Activated T-cell treated with anti-CD3 and anti-CD28 coated beads, Interleukin-2, amount 50 U/mL, for 72 hours (primary cell): ENCODE measurements around the gene TMC4. TPM values are rescaled to one million over a fixed set of nuclear protein-coding genes. Genes with fewer than 3 reads are reported as not detected.

ENCODE experiments used
- ATAC-seq, 2 donors: fragments of 150-1000 bp; cut with Tn5 transposase; replicated peaks in 1 of 2; 2 replicates each; pipeline ENCODE4 v1.10.0; 2021; ENCODE audit warnings: moderate library complexity in 2 of 2, mild to moderate bottlenecking in 1 of 2
- DNase-seq, 2 donors: peaks; one replicate each; pipeline ENCODE4 v3.0.0; 2021 to 2022; ENCODE audit warnings: mixed read lengths in 1 of 2
- H3K27ac Mint-ChIP-seq: one replicate; pipeline ENCODE4 v1.8.0; 2022; ENCODE audit warnings: mild to moderate bottlenecking, moderate library complexity, mixed read lengths
- H3K27me3 Mint-ChIP-seq: one replicate; pipeline ENCODE4 v1.8.0; 2022; ENCODE audit warnings: low read depth, mixed read lengths
- H3K36me3 Mint-ChIP-seq, 2 donors: one replicate each; pipeline ENCODE4 v1.8.0; 2022; ENCODE audit warnings: mixed read lengths in 2 of 2, mild to moderate bottlenecking in 1 of 2; ENCODE audit not compliant: insufficient read depth in 2 of 2
- H3K4me1 Mint-ChIP-seq: one replicate; pipeline ENCODE4 v1.8.0; 2022; ENCODE audit warnings: low read depth, mixed read lengths
- H3K4me3 Mint-ChIP-seq, 2 donors: one replicate each; pipeline ENCODE4 v1.8.0; 2022; ENCODE audit warnings: mild to moderate bottlenecking in 2 of 2, mixed read lengths in 2 of 2, moderate library complexity in 2 of 2
- H3K9me3 Mint-ChIP-seq, 2 donors: one replicate each; pipeline ENCODE4 v1.8.0; 2022; ENCODE audit warnings: mixed read lengths in 2 of 2
- total RNA-seq, 2 donors: library from RNA; stranded (reverse); gene quantifications; one replicate each; pipeline ENCODE4 v1.2.3, GENCODE V29; 2022

Gene TMC4
- total RNA-seq, 2 donors from 2014 or later = 0.24 to 0.63 TPM

GRCh38 chr19:54164369-54165068 is 8.4 kb downstream of the TMC4 start:
- peaks cover 21% of the 10 kb centered on the region for H3K27me3 Mint-ChIP-seq
- DNase-seq (peak; percentile 65 to 81), ATAC-seq (peak in 1 of 2 donors; percentile 6)
- peaks cover 53% of the 10 kb centered on the region for H3K4me1 Mint-ChIP-seq
- H3K27ac Mint-ChIP-seq = no peak overlapping the region
- peaks cover 0 to 3% of the 10 kb centered on the region in 2 donors for H3K36me3 Mint-ChIP-seq
- peak overlapping the region; percentile 72 to 75 for H3K4me3 Mint-ChIP-seq
- H3K9me3 Mint-ChIP-seq = no peaks in the 10 kb centered on the region

- DNase-seq (no peak), ATAC-seq (no peak)
- Mint-ChIP-seq H3K4me1 (peaks cover 59% of the 10 kb centered on the region), H3K27ac (no peak overlapping the region), H3K4me3 (peak overlapping the region; percentile 93 to 98), H3K9me3 (no peaks in the 10 kb centered on the region), H3K27me3 (peaks cover 21% of the 10 kb centered on the region), H3K36me3 (peaks cover 2 to 6% of the 10 kb centered on the region in 2 donors)
These were observed 10.1 kb downstream of the TMC4 start for GRCh38 chr19:54162884-54163283.

GRCh38 chr19:54162241-54162805 is 10.6 kb downstream of the TMC4 start:
- Mint-ChIP-seq H3K9me3 (no peaks in the 10 kb centered on the region), H3K36me3 (peaks cover 2 to 6% of the 10 kb centered on the region in 2 donors), H3K4me3 (peak overlapping the region; percentile 93 to 98), H3K27ac (no peak overlapping the region), H3K4me1 (peaks cover 62% of the 10 kb centered on the region), H3K27me3 (peaks cover 21% of the 10 kb centered on the region)
- DNase-seq (peak; percentile 85 to 89), ATAC-seq (peak; percentile 35 to 39)

GRCh38 chr19:54160854-54161253 is 12.1 kb downstream of the TMC4 start:
- DNase-seq (no peak), ATAC-seq (no peak)
- H3K4me1 Mint-ChIP-seq = peaks cover 62% of the 10 kb centered on the region
- H3K9me3 Mint-ChIP-seq = no peaks in the 10 kb centered on the region
- peaks cover 2 to 12% of the 10 kb centered on the region in 2 donors for H3K36me3 Mint-ChIP-seq
- H3K27ac Mint-ChIP-seq = no peak overlapping the region
- peaks cover 19% of the 10 kb centered on the region for H3K27me3 Mint-ChIP-seq
- H3K4me3 Mint-ChIP-seq = peak overlapping the region; percentile 90 to 98

- Mint-ChIP-seq H3K27ac (peak overlapping the region; percentile 95), H3K9me3 (no peaks in the 10 kb centered on the region), H3K27me3 (peaks cover 14% of the 10 kb centered on the region), H3K4me3 (peak overlapping the region; percentile 90 to 98), H3K36me3 (peaks cover 2 to 12% of the 10 kb centered on the region in 2 donors), H3K4me1 (peaks cover 61% of the 10 kb centered on the region)
- ATAC-seq = peak in 1 of 2 donors; percentile 0
- DNase-seq = no peak
These were observed 12.7 kb downstream of the TMC4 start for GRCh38 chr19:54160182-54160811.

- Mint-ChIP-seq H3K4me1 (peaks cover 61% of the 10 kb centered on the region), H3K36me3 (peaks cover 4 to 18% of the 10 kb centered on the region in 2 donors), H3K4me3 (peak within 1 kb of the TSS; percentile 90 to 98), H3K27me3 (peaks cover 8% of the 10 kb centered on the region), H3K9me3 (no peaks in the 10 kb centered on the region), H3K27ac (peak within 1 kb of the TSS; percentile 95)
- ATAC-seq = peak; percentile 91 to 92
- DNase-seq = peak; percentile 97 to 99
These were observed 13.4 kb downstream of the TMC4 start, which contains the start of gene LENG1 for GRCh38 chr19:54159352-54160181. TSS of gene LENG1 (minus strand) at chr19:54159721. CDS start at chr19:54159695, 26 bp downstream.

GRCh38 chr19:54158812-54159351 is 14.1 kb downstream of the TMC4 start:
- Mint-ChIP-seq H3K9me3 (no peaks in the 10 kb centered on the region), H3K4me3 (peak overlapping the region; percentile 90 to 98), H3K4me1 (peaks cover 61% of the 10 kb centered on the region), H3K27ac (peak overlapping the region; percentile 59), H3K36me3 (peaks cover 4 to 25% of the 10 kb centered on the region in 2 donors), H3K27me3 (peaks cover under 1% of the 10 kb centered on the region)
- ATAC-seq (no peak), DNase-seq (peak; percentile 36)

- peak overlapping the region; percentile 35 to 45 for H3K4me3 Mint-ChIP-seq
- H3K27ac Mint-ChIP-seq = peak overlapping the region; percentile 58
- peaks cover 49% of the 10 kb centered on the region for H3K4me1 Mint-ChIP-seq
- H3K9me3 Mint-ChIP-seq = no peaks in the 10 kb centered on the region
- H3K36me3 Mint-ChIP-seq = peaks cover 4 to 30% of the 10 kb centered on the region in 2 donors
- DNase-seq = no peak
- H3K27me3 Mint-ChIP-seq = no peaks in the 10 kb centered on the region
- no peak for ATAC-seq
These were observed 16.0 kb downstream of the TMC4 start for GRCh38 chr19:54156953-54157352.

- DNase-seq (no peak), ATAC-seq (no peak)
- no peak overlapping the region for H3K27ac Mint-ChIP-seq
- peaks cover 4 to 30% of the 10 kb centered on the region in 2 donors for H3K36me3 Mint-ChIP-seq
- H3K4me3 Mint-ChIP-seq = no peak overlapping the region
- no peaks in the 10 kb centered on the region for H3K9me3 Mint-ChIP-seq
- H3K4me1 Mint-ChIP-seq = peaks cover 45% of the 10 kb centered on the region
- H3K27me3 Mint-ChIP-seq = no peaks in the 10 kb centered on the region
These were observed 16.5 kb downstream of the TMC4 start for GRCh38 chr19:54156490-54156889.

GRCh38 chr19:54155694-54156093 is 17.3 kb downstream of the TMC4 start:
- H3K9me3 Mint-ChIP-seq = no peaks in the 10 kb centered on the region
- H3K27ac Mint-ChIP-seq = no peak overlapping the region
- ATAC-seq (no peak), DNase-seq (no peak)
- peaks cover 38% of the 10 kb centered on the region for H3K4me1 Mint-ChIP-seq
- peaks cover 4 to 33% of the 10 kb centered on the region in 2 donors for H3K36me3 Mint-ChIP-seq
- H3K4me3 Mint-ChIP-seq = no peak overlapping the region
- H3K27me3 Mint-ChIP-seq = no peaks in the 10 kb centered on the region

- H3K36me3 Mint-ChIP-seq = peaks cover 4 to 33% of the 10 kb centered on the region in 2 donors
- ATAC-seq (no peak), DNase-seq (peak; percentile 31 to 38)
- H3K9me3 Mint-ChIP-seq = no peaks in the 10 kb centered on the region
- H3K4me1 Mint-ChIP-seq = peaks cover 30% of the 10 kb centered on the region
- no peaks in the 10 kb centered on the region for H3K27me3 Mint-ChIP-seq
- peak overlapping the region; percentile 52 for H3K27ac Mint-ChIP-seq
- H3K4me3 Mint-ChIP-seq = peak overlapping the region in 1 of 2 donors; percentile 14
These were observed 18.2 kb downstream of the TMC4 start for GRCh38 chr19:54154603-54155345.
